ENCODE data around the gene CACNA2D3. TPM values are rescaled to one million over a fixed set of nuclear protein-coding genes. Genes with fewer than 3 reads are reported as not detected.

The CACNA2D3 gene
- polyA plus RNA-seq, 1 donor from 2014 or later: 26.2 TPM

- no peak for TF ChIP-seq TAF1 (IDR thresholded peaks at IDR 0.05; ENCODE audit: low read depth)
- no peaks in the 10 kb centered on the region for H3K27me3 ChIP-seq (ENCODE audit: insufficient read depth, low read depth, low read length)
- H4K20me1 ChIP-seq (ENCODE audit: insufficient read depth): no peaks in the 10 kb centered on the region
- H3F3A ChIP-seq (ENCODE audit: insufficient read depth, low read length, poor library complexity, severe bottlenecking): no peaks in the 10 kb centered on the region
- H3K9me3 ChIP-seq (ENCODE audit: low read length): no peaks in the 10 kb centered on the region
- H3K9ac ChIP-seq (ENCODE audit: low read length): no peak overlapping the region
- no peaks in the 10 kb centered on the region for H3K9me2 ChIP-seq (ENCODE audit: insufficient read depth, low read length)
- H3K27ac ChIP-seq (ENCODE audit: low read length): no peak overlapping the region
- H3K4me2 ChIP-seq (ENCODE audit: low read length): peak overlapping the region; percentile 2
- H3K4me3 ChIP-seq (ENCODE audit: low read length): no peak overlapping the region
- H2AFZ ChIP-seq (ENCODE audit: low read depth, low read length): no peak overlapping the region
- no peaks in the 10 kb centered on the region for H3K79me2 ChIP-seq (replicated peaks; ENCODE audit: insufficient read depth, low read length)
- no peaks in the 10 kb centered on the region for H3K36me3 ChIP-seq (ENCODE audit: insufficient read depth, low read length)
Measured at GRCh38 chr3:54173371-54173770, 51.0 kb downstream of the CACNA2D3 start.

- H3K4me3 ChIP-seq (ENCODE audit: low read length): no peak overlapping the region
- H3K9me2 ChIP-seq (ENCODE audit: insufficient read depth, low read length): no peaks in the 10 kb centered on the region
- no peaks in the 10 kb centered on the region for H3K79me2 ChIP-seq (replicated peaks; ENCODE audit: insufficient read depth, low read length)
- H3K27me3 ChIP-seq (ENCODE audit: insufficient read depth, low read depth, low read length): no peaks in the 10 kb centered on the region
- no peaks in the 10 kb centered on the region for H3K9me3 ChIP-seq (ENCODE audit: low read length)
- TF ChIP-seq EZH2 (IDR thresholded peaks at IDR 0.05; ENCODE audit: borderline replicate concordance, insufficient read depth, low read length, poor library complexity, severe bottlenecking): no peak
- TF ChIP-seq MXI1 (conservative IDR thresholded peaks at IDR 0.05; ENCODE audit: poor library complexity, severe bottlenecking): no peak
- TF ChIP-seq SMC3 (conservative IDR thresholded peaks at IDR 0.05; ENCODE audit: poor library complexity): no peak
- TF ChIP-seq EP300 (conservative IDR thresholded peaks at IDR 0.05; ENCODE audit: poor library complexity, severe bottlenecking): no peak
- no peak for TF ChIP-seq TAF1 (IDR thresholded peaks at IDR 0.05; ENCODE audit: low read depth)
- TF ChIP-seq REST (IDR thresholded peaks at IDR 0.05; ENCODE audit: borderline replicate concordance): no peak
- no peak for TF ChIP-seq CTCF (IDR thresholded peaks at IDR 0.05; ENCODE audit: poor library complexity, severe bottlenecking)
- no peak for TF ChIP-seq RAD21 (conservative IDR thresholded peaks at IDR 0.05)
- no peak for TF ChIP-seq POLR2AphosphoS5 (IDR thresholded peaks at IDR 0.05)
- no peak overlapping the region for H3K4me2 ChIP-seq (ENCODE audit: low read length)
- H2AFZ ChIP-seq (ENCODE audit: low read depth, low read length): no peak overlapping the region
- H4K20me1 ChIP-seq (ENCODE audit: insufficient read depth): no peaks in the 10 kb centered on the region
- H3K27ac ChIP-seq (ENCODE audit: low read length): no peak overlapping the region
- no peaks in the 10 kb centered on the region for H3F3A ChIP-seq (ENCODE audit: insufficient read depth, low read length, poor library complexity, severe bottlenecking)
- H3K9ac ChIP-seq (ENCODE audit: low read length): no peak overlapping the region
- no peaks in the 10 kb centered on the region for H3K36me3 ChIP-seq (ENCODE audit: insufficient read depth, low read length)
Measured at GRCh38 chr3:54176106-54176505, 53.8 kb downstream of the CACNA2D3 start.

GRCh38 chr3:54177816-54178215 lies 55.5 kb downstream of the CACNA2D3 start:
- H3K4me2 ChIP-seq (ENCODE audit: low read length): no peak overlapping the region
- TF ChIP-seq EP300 (conservative IDR thresholded peaks at IDR 0.05; ENCODE audit: poor library complexity, severe bottlenecking): peak; percentile 37
- TF ChIP-seq POLR2AphosphoS5 (IDR thresholded peaks at IDR 0.05): no peak
- TF ChIP-seq REST (IDR thresholded peaks at IDR 0.05; ENCODE audit: borderline replicate concordance): peak; percentile 44
- no peaks in the 10 kb centered on the region for H3K36me3 ChIP-seq (ENCODE audit: insufficient read depth, low read length)
- H3K9ac ChIP-seq (ENCODE audit: low read length): peak overlapping the region; percentile 25
- H3K27ac ChIP-seq (ENCODE audit: low read length): peak overlapping the region; percentile 73
- H3K27me3 ChIP-seq (ENCODE audit: insufficient read depth, low read depth, low read length): no peaks in the 10 kb centered on the region
- no peaks in the 10 kb centered on the region for H3F3A ChIP-seq (ENCODE audit: insufficient read depth, low read length, poor library complexity, severe bottlenecking)
- H4K20me1 ChIP-seq (ENCODE audit: insufficient read depth): no peaks in the 10 kb centered on the region
- no peaks in the 10 kb centered on the region for H3K79me2 ChIP-seq (replicated peaks; ENCODE audit: insufficient read depth, low read length)
- H3K9me2 ChIP-seq (ENCODE audit: insufficient read depth, low read length): no peaks in the 10 kb centered on the region
- no peaks in the 10 kb centered on the region for H3K9me3 ChIP-seq (ENCODE audit: low read length)
- H3K4me3 ChIP-seq (ENCODE audit: low read length): peak overlapping the region; percentile 43
- no peak overlapping the region for H2AFZ ChIP-seq (ENCODE audit: low read depth, low read length)

Measured in neural cell (in vitro differentiated cells).